ENCODE measurements around the gene FERMT3.

Gene FERMT3

DNA sequence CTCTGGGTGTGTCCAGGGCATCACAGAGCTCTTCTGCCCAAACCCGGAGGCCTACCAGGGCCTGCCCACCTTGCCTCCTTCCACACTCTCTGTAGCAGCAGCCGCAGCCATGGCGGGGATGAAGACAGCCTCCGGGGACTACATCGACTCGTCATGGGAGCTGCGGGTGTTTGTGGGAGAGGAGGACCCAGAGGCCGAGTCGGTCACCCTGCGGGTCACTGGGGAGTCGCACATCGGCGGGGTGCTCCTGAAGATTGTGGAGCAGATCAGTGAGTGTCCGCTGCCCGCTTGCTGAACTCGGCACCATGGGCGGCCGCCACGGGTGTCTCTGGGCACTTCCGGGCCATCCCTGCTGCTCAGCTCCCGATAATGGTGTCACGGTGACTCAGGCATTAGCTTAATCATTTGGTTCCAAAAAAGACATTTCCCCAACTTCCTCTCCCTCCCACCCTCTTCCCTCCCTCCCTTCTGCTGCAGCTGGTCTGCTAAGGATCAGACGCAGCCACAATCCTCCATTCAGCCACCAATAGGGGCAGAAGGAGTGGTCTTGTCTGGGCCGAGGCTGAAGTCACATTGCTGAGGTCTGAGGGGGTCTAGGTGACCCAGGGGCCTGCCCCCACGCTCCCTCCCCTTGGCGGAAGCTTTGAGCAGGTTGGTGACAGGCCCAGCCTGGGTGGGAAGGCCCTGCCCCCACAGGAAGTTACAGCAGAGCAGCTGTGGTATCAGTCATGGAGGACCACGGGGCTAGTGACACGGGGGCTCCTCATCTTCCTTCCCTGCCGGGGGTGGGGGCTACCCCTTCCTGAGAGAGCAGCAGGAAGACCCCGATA lies 950 bp downstream of the FERMT3 start:
- POLR2A ChIA-PET = interaction anchor here (0.7 to 3.8 kb wide), 5 partner anchors 8 to 63 kb away, joined by 3 to 23 read pairs (median 4); partner anchors contain the start of genes NUDT22, STIP1 and TRPT1
- CTCF ChIA-PET = interaction anchor here (0.7 kb wide), 1 partner anchor 96 kb away, joined by 6 read pairs; no protein-coding TSS in a partner anchor
- DNase-seq (ENCODE audit: extremely low spot score) = no peak
- TF ChIP-seq NFRKB (IDR thresholded peaks at IDR 0.05) (no peak), TARDBP (IDR thresholded peaks at IDR 0.05) (no peak), FOXM1 (IDR thresholded peaks at IDR 0.05; ENCODE audit: borderline replicate concordance) (no peak), ZNF384 (IDR thresholded peaks at IDR 0.05) (no peak), ARNT (IDR thresholded peaks at IDR 0.05) (no peak), SP1 (IDR thresholded peaks at IDR 0.05) (no peak), HDGF (IDR thresholded peaks at IDR 0.05; ENCODE audit: borderline replicate concordance) (no peak), L3MBTL2 (conservative IDR thresholded peaks at IDR 0.05) (no peak), BHLHE40 (IDR thresholded peaks at IDR 0.05; ENCODE audit: borderline replicate concordance) (no peak), CTBP1 (IDR thresholded peaks at IDR 0.05; ENCODE audit: borderline replicate concordance) (no peak), ELF4 (IDR thresholded peaks at IDR 0.05) (no peak), FOXA1 (IDR thresholded peaks at IDR 0.05) (no peak), SUZ12 (IDR thresholded peaks at IDR 0.05) (no peak), LEF1 (IDR thresholded peaks at IDR 0.05; ENCODE audit: borderline replicate concordance) (no peak), FOXK2 (IDR thresholded peaks at IDR 0.05) (no peak)
- TF ChIP-seq, protein P1, sequence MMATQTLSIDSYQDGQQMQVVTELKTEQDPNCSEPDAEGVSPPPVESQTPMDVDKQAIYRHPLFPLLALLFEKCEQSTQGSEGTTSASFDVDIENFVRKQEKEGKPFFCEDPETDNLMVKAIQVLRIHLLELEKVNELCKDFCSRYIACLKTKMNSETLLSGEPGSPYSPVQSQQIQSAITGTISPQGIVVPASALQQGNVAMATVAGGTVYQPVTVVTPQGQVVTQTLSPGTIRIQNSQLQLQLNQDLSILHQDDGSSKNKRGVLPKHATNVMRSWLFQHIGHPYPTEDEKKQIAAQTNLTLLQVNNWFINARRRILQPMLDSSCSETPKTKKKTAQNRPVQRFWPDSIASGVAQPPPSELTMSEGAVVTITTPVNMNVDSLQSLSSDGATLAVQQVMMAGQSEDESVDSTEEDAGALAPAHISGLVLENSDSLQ (IDR thresholded peaks at IDR 0.05) = no peak

DNA sequence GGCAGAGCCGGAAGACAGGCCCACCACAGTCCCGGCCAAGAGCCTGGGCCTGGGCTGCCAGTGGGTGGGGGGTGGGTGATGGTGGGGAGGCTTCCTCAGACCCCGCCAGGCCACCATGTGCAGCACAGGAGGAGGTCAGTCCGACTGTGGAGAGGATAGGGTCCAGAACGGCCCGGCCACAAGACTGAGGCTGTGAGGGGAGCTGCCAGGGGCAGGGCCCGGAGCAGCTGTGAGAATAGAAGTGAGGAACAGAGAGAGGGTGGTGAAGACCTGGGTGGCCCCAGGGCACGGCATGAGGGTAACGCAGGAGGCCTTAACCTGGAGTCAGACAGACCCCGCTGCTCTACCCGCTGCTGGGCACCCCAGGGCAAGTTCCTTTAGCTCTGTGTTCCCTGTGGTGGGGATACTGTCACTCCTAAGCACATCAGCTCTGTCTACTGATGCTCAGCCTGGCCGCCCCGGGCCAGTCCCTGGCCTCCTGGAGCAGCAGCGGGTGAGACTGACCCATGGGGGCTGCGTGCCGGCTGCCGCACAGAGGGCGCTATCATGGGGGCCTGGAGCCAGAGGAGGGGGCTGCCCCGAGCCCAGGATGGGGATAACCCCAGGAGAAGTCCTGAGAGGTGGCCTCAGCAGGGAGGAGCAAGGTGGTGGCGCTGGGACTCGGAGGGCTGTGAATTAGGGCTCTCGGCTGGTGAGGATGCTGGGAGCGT lies 1.7 kb downstream of the FERMT3 start:
- CTCF ChIA-PET = interaction anchor here (0.7 to 1.1 kb wide), 2 partner anchors 18 to 96 kb away, joined by 3 to 6 read pairs; partner anchors contain the start of genes NUDT22 and TRPT1
- POLR2A ChIA-PET = interaction anchor here (1.4 to 3.1 kb wide), 2 partner anchors 18 to 23 kb away, joined by 4 to 14 read pairs; partner anchors contain the start of genes NUDT22, STIP1 and TRPT1
- no peak for TF ChIP-seq L3MBTL2 (conservative IDR thresholded peaks at IDR 0.05)
- no peak for TF ChIP-seq FOXA1 (IDR thresholded peaks at IDR 0.05)
- no peak for TF ChIP-seq CTBP1 (IDR thresholded peaks at IDR 0.05; ENCODE audit: borderline replicate concordance)
- no peak for TF ChIP-seq ELF4 (IDR thresholded peaks at IDR 0.05)
- no peak for TF ChIP-seq HDGF (IDR thresholded peaks at IDR 0.05; ENCODE audit: borderline replicate concordance)
- no peak for TF ChIP-seq TARDBP (IDR thresholded peaks at IDR 0.05)

DNA sequence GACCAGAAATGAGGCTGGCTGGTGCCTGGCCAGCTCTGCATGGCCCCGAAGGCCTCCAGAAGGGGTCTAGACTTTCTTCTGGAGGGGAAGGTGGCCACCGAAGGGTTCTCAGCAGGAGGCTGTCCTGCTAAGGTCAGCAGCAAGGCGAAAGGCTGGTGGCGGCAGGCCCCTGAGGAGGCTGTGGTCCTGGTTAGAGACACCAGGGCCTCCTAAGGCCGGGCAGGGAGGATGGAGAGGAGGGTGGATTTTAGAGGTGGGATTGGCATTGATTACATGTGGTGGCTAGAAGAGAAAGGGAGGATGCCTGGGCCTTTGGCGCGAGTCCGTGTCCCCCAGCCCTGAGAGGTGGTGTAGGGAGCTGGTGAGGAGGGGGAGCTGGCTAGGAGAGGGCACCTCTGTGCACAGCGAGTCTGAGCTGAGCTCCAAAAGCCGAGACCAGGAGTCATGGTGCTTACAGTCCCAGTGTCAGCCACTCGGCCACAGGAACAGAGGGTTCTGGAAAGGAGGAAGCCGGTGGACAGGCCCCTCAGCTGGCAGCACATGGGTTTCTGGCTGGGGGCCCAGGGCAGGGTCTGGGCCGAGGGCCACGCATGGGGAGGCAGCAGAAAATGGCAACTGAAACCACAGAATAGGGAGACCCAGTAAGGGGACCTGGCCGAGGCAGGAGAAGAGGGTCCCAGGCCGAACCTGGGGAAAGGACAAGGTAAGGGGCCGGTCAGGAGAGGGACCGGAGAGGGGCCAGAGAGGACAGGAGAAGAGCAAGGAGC lies 2.5 kb downstream of the FERMT3 start:
- TF ChIP-seq SUZ12 (IDR thresholded peaks at IDR 0.05) = no peak
- ChIA-PET POLR2A (interaction anchor here (1.4 kb wide), 1 partner anchor 17 kb away, joined by 4 read pairs; the partner anchor contains the start of genes NUDT22 and TRPT1), CTCF (interaction anchor here (1.1 kb wide), 2 partner anchors 17 to 95 kb away, joined by 3 to 4 read pairs; partner anchors contain the start of genes NUDT22 and TRPT1)
- DNase-seq (ENCODE audit: extremely low spot score) = no peak

More for the DNA sequence above, 1.7 kb downstream of the FERMT3 start:
- no peak for DNase-seq (ENCODE audit: extremely low spot score)

DNA sequence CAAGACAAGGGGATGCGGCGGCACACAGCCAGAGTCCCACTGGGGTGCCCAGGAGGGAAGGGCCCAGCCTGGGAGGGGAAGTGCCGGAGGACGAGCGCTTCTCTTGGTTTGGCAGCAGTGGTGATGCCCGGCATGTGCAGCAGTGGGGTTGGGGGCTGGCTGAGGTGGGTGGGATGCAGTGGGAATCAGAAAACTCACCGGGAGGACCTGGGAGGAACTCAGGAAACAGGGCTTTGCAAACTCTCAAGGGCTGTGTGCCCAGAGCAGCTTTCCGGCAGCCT lies 3.0 kb downstream of the FERMT3 start:
- no peak for DNase-seq (ENCODE audit: extremely low spot score)
- no peak for TF ChIP-seq L3MBTL2 (conservative IDR thresholded peaks at IDR 0.05)
- no peak for TF ChIP-seq LEF1 (IDR thresholded peaks at IDR 0.05; ENCODE audit: borderline replicate concordance)
- no peak for TF ChIP-seq ELF4 (IDR thresholded peaks at IDR 0.05)
- TF ChIP-seq BHLHE40 (IDR thresholded peaks at IDR 0.05; ENCODE audit: borderline replicate concordance) = no peak
- TF ChIP-seq HDGF (IDR thresholded peaks at IDR 0.05; ENCODE audit: borderline replicate concordance) = no peak
- no peak for TF ChIP-seq FOXK2 (IDR thresholded peaks at IDR 0.05)
- TF ChIP-seq NFRKB (IDR thresholded peaks at IDR 0.05) = no peak
- no peak for TF ChIP-seq SP1 (IDR thresholded peaks at IDR 0.05)
- no peak for TF ChIP-seq TARDBP (IDR thresholded peaks at IDR 0.05)
- TF ChIP-seq CTBP1 (IDR thresholded peaks at IDR 0.05; ENCODE audit: borderline replicate concordance) = no peak
- TF ChIP-seq SUZ12 (IDR thresholded peaks at IDR 0.05) = no peak
- no peak for TF ChIP-seq FOXM1 (IDR thresholded peaks at IDR 0.05; ENCODE audit: borderline replicate concordance)
- TF ChIP-seq, protein P1 (IDR thresholded peaks at IDR 0.05) = no peak
- TF ChIP-seq ARNT (IDR thresholded peaks at IDR 0.05) = no peak
- TF ChIP-seq ZNF384 (IDR thresholded peaks at IDR 0.05) = no peak
- TF ChIP-seq FOXA1 (IDR thresholded peaks at IDR 0.05) = no peak
- ChIA-PET CTCF (interaction anchor here (1.1 kb wide), 2 partner anchors 17 to 95 kb away, joined by 3 to 4 read pairs; partner anchors contain the start of genes NUDT22 and TRPT1), POLR2A (no interaction called here)

GRCh38 chr11:64210301-64211020 lies 3.9 kb downstream of the FERMT3 start:
- DNase-seq (ENCODE audit: extremely low spot score) = no peak
- TF ChIP-seq, protein P1 (IDR thresholded peaks at IDR 0.05) = no peak
- TF ChIP-seq SP1 (IDR thresholded peaks at IDR 0.05) (no peak), FOXK2 (IDR thresholded peaks at IDR 0.05) (no peak), FOXA1 (IDR thresholded peaks at IDR 0.05) (no peak), FOXM1 (IDR thresholded peaks at IDR 0.05; ENCODE audit: borderline replicate concordance) (no peak), HDGF (IDR thresholded peaks at IDR 0.05; ENCODE audit: borderline replicate concordance) (no peak), L3MBTL2 (conservative IDR thresholded peaks at IDR 0.05) (no peak)
- ChIA-PET CTCF (no interaction called here), POLR2A (interaction anchor here (0.5 to 1.5 kb wide), 3 partner anchors 13 to 36 kb away, joined by 3 to 5 read pairs (median 3); partner anchors contain the start of genes NUDT22 and TRPT1)
